Ecto neural progenitor cell (in vitro differentiated cells): Measurements from ENCODE around the gene CD6.

Source experiments
- DNase-seq: peaks from one replicate; pipeline ENCODE4 v3.0.0-alpha.2; 2018; ENCODE audit warnings: low spot score

CD6 gene

GRCh38 chr11:60984149-60984548 is 12.7 kb downstream of the CD6 start:
- no peak for DNase-seq

GRCh38 chr11:60984636-60985035 is 13.2 kb downstream of the CD6 start:
- no peak for DNase-seq

DNA sequence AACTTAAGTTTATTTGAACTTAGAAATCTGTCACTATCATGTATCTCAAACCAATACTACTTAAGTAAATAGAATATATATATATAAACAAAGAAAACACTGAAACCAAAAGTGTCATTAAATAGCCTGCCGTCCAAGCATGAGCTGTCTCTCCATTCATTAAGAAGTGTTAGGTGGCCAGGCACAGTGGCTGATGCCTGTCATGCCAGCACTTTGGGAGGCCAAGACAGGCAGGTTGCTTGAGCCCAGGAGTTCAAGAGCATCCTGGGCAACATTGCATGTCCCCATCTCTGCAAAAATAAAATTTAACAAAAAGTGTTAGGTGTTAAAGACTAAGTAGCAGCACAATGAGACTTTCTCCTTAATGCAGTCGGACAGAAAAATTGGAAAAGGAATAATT is 14.0 kb downstream of the CD6 start:
- no peak for DNase-seq

GRCh38 chr11:60985991-60986915 is 14.8 kb downstream of the CD6 start:
- DNase-seq, result no peak

DNA sequence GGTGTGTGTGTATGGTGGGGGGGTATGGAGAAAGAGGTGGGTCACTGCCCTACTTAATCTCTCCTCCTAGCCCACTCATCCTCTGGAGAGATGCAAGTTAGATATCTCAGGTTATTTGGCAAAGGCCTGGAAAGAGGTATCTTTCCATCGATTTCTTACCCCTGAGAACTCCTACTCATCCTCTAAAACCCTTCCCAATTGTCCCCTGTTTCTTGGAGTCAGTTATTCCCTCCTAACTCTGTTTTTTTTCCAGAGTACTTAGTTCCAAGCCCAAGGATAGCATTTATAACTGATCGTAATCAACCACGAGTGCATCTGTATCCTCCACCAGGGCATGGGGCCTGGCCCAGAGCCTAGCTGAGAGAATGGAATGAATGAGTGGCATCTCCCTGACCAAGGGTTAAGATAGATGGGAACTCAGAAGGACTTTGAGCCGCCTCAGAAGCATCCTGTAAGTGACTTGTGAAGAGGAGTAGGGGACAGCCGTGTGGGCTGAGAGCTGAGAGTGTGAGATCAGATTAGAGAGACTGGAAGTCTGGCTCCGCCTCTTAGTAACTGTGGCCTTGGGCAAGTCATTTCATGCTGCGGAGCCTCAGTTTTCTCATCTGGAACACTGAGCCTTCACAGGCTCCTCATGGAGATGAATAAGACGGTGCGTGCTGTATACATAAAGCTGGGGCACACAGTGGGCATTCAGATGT is 16.2 kb downstream of the CD6 start:
- no peak for DNase-seq

DNA sequence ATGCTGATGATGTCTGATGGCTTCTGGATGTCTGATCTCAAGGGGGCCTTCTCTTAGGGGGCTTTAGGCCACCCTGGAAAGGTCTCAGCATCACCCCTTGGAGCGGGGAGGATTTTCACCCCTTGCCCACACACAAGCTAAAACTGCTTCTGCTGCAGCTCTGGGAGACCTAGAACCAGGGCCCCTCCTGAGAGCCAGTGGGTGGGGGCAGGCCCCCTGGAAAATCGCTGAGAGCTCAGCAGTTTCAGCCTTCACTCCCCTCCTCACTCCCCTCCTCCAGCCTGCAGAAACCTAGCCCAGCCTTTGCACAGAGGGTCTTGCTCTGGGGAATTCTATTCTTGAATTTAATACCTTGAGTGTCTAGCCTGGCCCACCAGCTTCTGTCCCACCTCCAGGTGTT is 17.2 kb downstream of the CD6 start:
- DNase-seq, result no peak

DNA sequence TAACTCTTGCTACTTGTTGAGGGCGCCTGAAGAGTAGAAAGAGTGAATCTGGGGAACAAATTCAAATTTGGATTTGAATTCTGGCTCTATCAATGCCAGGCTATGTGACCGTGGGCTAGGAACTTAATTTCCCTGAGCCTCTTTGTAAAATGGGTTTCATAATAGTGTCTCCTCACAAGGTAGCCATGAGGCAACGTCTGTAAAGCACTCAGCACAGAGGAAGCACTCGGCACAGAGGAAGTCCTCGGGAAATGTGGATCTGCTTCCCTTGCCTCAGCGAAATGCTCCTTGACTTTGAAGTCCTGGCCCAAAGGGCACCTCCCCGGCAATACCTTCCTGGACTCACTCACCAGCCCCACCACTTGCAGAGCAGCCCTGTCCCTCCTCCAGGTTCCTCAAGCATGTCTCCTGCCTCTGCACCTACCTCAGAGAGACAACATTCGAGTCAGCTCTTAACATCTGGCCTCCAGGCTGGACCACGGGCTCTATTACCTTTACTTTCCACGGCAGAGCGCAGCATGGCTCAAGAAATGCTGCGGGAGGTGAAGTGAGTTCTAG is 17.7 kb downstream of the CD6 start:
- DNase-seq, result no peak

DNA sequence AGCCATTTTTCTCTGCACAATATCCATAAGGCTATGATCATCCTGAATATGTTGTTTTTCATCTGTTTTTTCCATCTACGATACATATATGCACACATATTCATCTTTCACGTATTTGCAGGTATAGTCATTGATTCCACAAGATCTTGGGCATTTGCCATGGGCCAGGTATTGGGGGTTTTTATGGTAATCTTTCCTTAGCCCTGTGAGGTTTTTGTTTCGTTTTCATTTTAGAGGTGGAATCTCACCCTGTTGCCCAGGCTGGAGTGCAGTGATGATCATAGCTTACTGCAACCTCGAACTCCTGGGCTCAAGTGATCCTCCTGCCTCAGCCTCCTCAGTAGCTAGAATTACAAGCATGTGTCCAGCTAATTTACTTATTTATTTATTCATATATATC is 20.0 kb downstream of the CD6 start:
- no peak for DNase-seq

DNA sequence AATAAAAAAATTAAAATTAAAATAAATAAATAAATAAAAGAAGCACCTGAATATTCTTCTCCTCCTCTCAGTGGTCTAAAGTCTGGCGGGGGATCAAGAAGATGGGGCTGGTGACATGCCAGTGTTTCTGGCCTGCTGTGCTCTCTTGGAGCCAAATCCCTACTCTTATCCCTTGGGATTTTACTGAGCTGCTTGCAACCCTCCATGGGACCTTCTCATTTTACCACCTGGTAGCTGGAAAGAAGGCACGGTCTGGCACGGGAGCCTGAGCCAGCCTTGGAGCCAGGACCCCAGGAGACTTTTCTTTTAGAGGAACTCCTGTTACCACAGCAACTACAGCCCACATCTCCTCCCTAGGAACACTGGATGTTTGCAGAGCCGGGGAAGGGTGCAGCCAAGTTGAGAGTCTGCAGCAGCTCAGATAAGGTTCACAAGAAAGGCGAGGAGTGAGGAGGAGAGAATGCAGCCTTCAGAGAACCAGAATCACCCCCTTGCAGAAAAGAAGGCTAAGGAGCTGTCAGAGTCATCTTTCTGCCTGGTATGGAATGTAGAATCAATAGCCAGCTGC is 21.4 kb downstream of the CD6 start:
- no peak for DNase-seq

DNA sequence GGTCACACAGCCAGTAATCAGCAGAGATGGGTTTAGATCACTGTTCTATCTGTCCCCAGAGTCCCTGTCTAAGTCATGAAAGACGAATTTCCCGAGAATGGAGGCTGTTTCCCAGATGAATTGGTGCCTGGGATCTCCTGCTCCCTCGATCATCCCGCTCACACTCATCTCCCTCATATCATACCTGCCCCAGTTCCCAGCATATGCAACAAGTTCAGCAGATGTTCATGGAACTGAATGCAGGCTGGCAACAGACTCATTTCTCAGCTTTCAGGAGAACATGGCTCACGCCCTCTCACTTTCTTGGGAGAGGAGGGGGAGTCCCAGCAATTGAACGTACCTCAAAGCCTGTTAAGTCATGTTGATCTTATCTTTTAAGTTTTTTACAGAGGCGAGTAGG is 22.1 kb downstream of the CD6 start:
- no peak for DNase-seq

- DNase-seq, result no peak
These were observed 23.1 kb downstream of the CD6 start for GRCh38 chr11:60994541-60995080.

- no peak for DNase-seq
These were observed 24.3 kb downstream of the CD6 start for GRCh38 chr11:60995798-60996197.

GRCh38 chr11:60996381-60997138 is 25.1 kb downstream of the CD6 start:
- no peak for DNase-seq

- no peak for DNase-seq
These were observed 28.9 kb downstream of the CD6 start for GRCh38 chr11:61000426-61000825.

- DNase-seq, result no peak
These were observed 30.5 kb downstream of the CD6 start for GRCh38 chr11:61001931-61002330.

- no peak for DNase-seq
These were observed 31.1 kb downstream of the CD6 start for GRCh38 chr11:61002598-61002997.

- no peak for DNase-seq
These were observed 32.7 kb downstream of the CD6 start for GRCh38 chr11:61004180-61004611.

- no peak for DNase-seq
These were observed 33.3 kb downstream of the CD6 start for GRCh38 chr11:61004761-61005181.

GRCh38 chr11:61007383-61007955 is 36.0 kb downstream of the CD6 start:
- DNase-seq, result peak; percentile 65

DNA sequence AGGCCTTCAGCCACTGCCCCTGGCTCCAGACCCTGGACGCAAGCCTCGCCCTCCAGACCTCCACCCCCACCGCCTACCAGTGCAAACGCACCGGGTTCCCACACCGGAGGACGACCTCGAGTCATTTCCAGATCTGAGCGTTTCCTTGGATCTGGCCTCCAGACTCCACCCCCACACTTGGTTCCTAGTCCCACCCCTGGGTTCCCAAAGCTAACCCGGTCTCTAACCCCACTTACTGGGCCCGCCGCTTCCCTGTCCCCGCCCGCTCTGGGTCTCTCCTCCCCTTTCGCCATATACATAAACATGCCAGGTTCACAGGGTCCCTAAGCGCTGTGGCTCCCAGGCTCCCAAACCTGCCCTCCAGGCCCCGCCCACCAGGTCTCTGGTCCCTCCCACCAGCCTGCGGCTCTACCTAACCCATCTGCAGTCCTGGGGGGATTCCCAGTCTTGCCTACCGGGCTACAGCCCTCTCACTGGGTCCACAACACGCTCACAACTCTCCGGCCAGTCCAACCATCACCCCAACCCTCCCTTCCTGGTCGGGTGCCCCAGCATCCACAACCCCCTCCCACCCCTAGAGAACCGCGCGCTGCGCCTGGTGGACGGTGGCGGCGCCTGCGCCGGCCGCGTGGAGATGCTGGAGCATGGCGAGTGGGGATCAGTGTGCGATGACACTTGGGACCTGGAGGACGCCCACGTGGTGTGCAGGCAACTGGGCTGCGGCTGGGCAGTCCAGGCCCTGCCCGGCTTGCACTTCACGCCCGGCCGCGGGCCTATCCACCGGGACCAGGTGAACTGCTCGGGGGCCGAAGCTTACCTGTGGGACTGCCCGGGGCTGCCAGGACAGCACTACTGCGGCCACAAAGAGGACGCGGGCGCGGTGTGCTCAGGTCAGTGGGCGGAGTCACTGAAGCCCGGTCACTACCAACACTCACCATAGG is 36.7 kb downstream of the CD6 start:
- DNase-seq, result peak; percentile 70
